HG02885 (cell line): ENCODE data around the gene VAV2.

Experiments
- ATAC-seq: cut with Tn5 transposase; IDR thresholded peaks from one replicate; pipeline ENCODE4 v1.9.1; 2021; ENCODE audit warnings: mild to moderate bottlenecking; ENCODE audit not compliant: unreplicated experiment, poor library complexity

Gene VAV2

GRCh38 chr9:133825555-133826218 is 166.4 kb downstream of the VAV2 start:
- ATAC-seq: no peak

- no peak for ATAC-seq
Measured at GRCh38 chr9:133824802-133825186, 167.3 kb downstream of the VAV2 start.

- ATAC-seq: no peak
Measured at GRCh38 chr9:133824106-133824801, 167.9 kb downstream of the VAV2 start.

- no peak for ATAC-seq
Measured at GRCh38 chr9:133823189-133824105, 168.7 kb downstream of the VAV2 start.

- ATAC-seq: peak; percentile 61
Measured at GRCh38 chr9:133822430-133823065, 169.6 kb downstream of the VAV2 start.

GRCh38 chr9:133821601-133822429 is 170.3 kb downstream of the VAV2 start:
- peak; percentile 9 for ATAC-seq

GRCh38 chr9:133819923-133820322 is 172.2 kb downstream of the VAV2 start:
- no peak for ATAC-seq

GRCh38 chr9:133818444-133818843 is 173.7 kb downstream of the VAV2 start:
- ATAC-seq: no peak

- no peak for ATAC-seq
Measured at GRCh38 chr9:133815781-133816180, 176.3 kb downstream of the VAV2 start.

GRCh38 chr9:133814586-133815208 is 177.4 kb downstream of the VAV2 start:
- ATAC-seq: no peak

GRCh38 chr9:133813749-133814585 is 178.2 kb downstream of the VAV2 start:
- no peak for ATAC-seq

GRCh38 chr9:133812941-133813748 is 179.0 kb downstream of the VAV2 start:
- ATAC-seq: no peak

- no peak for ATAC-seq
Measured at GRCh38 chr9:133812077-133812868, 179.9 kb downstream of the VAV2 start.

- ATAC-seq: no peak
Measured at GRCh38 chr9:133811471-133811870, 180.7 kb downstream of the VAV2 start.

- ATAC-seq: no peak
Measured at GRCh38 chr9:133810556-133811195, 181.4 kb downstream of the VAV2 start.

GRCh38 chr9:133809335-133809734 is 182.8 kb downstream of the VAV2 start:
- ATAC-seq: no peak
